Activated CD4-positive, alpha-beta T cell treated with anti-CD3 and anti-CD28 coated beads, Interleukin-2, amount 10 ng/mL, durations not matched to agents 7 days and 5 days (primary cell): ENCODE measurements around the gene HS6ST3. TPM values are rescaled to one million over a fixed set of nuclear protein-coding genes. Genes with fewer than 3 reads are reported as not detected.
"Not testable (repeated sequence)": the region's sequence is repeated elsewhere in the genome, so short reads cannot be mapped to it uniquely, and the experiment has no call there.

Experiments used
- CTCF ChIA-PET: fragments of 350-600 bp; sonication (Branson Sonifier 250); formaldehyde crosslinking; loops from one replicate; lab custom pipeline; 2021; ENCODE audit warnings: antibody characterized with exemption; lab: Charles Lee
- POLR2A ChIA-PET: fragments of 350-600 bp; sonication (Branson Sonifier 250); formaldehyde crosslinking; loops from one replicate; lab custom pipeline; 2021; ENCODE audit warnings: antibody characterized with exemption; lab: Charles Lee
- DNase-seq: peaks from one replicate; pipeline ENCODE4 v3.0.0-alpha.2; 2020
- H3K27ac Mint-ChIP-seq: one replicate; pipeline ENCODE4 v1.8.0; 2021; ENCODE audit warnings: mild to moderate bottlenecking, moderate library complexity, mixed read lengths
- H3K27me3 Mint-ChIP-seq: one replicate; pipeline ENCODE4 v1.8.0; 2021; ENCODE audit warnings: mixed read lengths
- H3K36me3 Mint-ChIP-seq: one replicate; pipeline ENCODE4 v1.8.0; 2021; ENCODE audit warnings: low read depth, mixed read lengths
- H3K4me1 Mint-ChIP-seq: one replicate; pipeline ENCODE4 v1.8.0; 2021; ENCODE audit warnings: mixed read lengths
- H3K4me3 Mint-ChIP-seq: one replicate; pipeline ENCODE4 v1.8.0; 2021; ENCODE audit warnings: mild to moderate bottlenecking, moderate library complexity, mixed read lengths
- H3K9me3 Mint-ChIP-seq: one replicate; pipeline ENCODE4 v1.8.0; 2021; ENCODE audit warnings: mixed read lengths
- total RNA-seq, 2 experiments: library from RNA; stranded (reverse); gene quantifications; one replicate each; pipeline ENCODE4 v1.2.3, GENCODE V29; 2021

Gene HS6ST3
- total RNA-seq, 2 experiments from 2014 or later, result not detected

DNA sequence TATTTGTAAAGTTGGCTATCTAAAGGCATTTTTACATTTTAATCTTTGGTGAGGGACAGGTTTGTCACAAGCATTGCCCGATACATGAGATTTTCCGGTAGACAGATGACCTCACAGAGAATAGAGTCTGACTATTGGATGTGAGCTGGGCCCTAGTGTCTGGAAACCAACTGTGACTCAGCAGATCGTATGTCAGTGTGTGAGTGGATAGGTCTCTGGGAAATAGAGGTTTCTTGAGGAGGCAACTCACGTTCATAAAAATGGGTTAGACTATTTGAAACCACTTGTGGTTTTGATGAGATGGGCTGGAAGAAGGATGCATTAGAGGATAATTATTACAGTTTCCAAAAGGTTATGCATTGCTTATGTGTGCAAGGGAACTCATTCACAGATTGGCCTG is 19.2 kb downstream of the HS6ST3 start:
- DNase-seq, result no peak
- H3K4me3 Mint-ChIP-seq, result no peak overlapping the region
- peaks cover 12% of the 10 kb centered on the region for H3K9me3 Mint-ChIP-seq
- no peak overlapping the region for H3K27ac Mint-ChIP-seq
- no peaks in the 10 kb centered on the region for H3K4me1 Mint-ChIP-seq
- POLR2A ChIA-PET, result no interaction called here
- no peaks in the 10 kb centered on the region for H3K36me3 Mint-ChIP-seq
- no peaks in the 10 kb centered on the region for H3K27me3 Mint-ChIP-seq
- CTCF ChIA-PET, result no interaction called here

DNA sequence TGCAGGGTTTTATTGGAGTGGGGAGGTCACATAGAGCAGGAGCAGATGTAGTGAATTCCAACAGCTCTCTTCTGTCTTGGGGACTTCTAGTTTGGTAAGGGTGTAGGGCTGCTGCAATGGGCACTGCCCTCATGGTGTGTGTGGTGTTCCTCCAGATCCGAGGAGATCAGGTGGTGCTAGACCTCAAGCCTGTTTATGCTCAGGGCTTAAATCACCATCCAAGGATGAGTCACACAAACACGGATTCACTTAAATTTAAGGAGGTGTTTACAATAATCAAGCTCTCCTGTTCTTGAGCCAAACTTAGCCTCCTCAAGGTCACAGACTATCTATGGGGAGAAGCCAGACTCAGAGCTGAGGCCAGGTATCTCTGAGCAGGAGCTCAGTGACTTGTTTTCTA is 23.0 kb downstream of the HS6ST3 start:
- Mint-ChIP-seq H3K4me1 (no peaks in the 10 kb centered on the region), H3K4me3 (no peak overlapping the region), H3K36me3 (no peaks in the 10 kb centered on the region), H3K27me3 (no peaks in the 10 kb centered on the region), H3K9me3 (peaks cover 7% of the 10 kb centered on the region), H3K27ac (no peak overlapping the region)
- no peak for DNase-seq
- ChIA-PET CTCF (no interaction called here), POLR2A (no interaction called here)

DNA sequence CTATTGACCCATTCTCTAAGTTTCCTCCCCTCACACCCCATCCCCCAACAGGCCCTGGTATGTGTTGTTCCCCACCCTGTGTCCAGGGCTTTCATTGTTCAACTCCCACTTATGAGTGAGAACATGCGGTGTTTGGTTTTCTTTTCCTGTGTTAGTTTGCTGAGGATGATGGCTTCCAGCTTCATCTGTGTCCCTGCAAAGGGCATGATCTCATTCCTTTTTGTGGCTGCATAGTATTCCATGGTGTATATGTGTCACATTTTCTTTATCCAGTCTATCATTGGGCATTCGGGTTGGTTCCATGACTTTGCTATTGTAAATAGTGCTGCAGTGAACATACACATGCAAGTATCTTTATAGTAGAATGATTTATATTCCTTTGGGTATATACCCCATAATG is 25.5 kb downstream of the HS6ST3 start:
- H3K36me3 Mint-ChIP-seq, DNase-seq, H3K4me3 Mint-ChIP-seq, H3K27ac Mint-ChIP-seq, POLR2A ChIA-PET, H3K4me1 Mint-ChIP-seq, H3K9me3 Mint-ChIP-seq, H3K27me3 Mint-ChIP-seq, CTCF ChIA-PET: not testable (repeated sequence)

DNA sequence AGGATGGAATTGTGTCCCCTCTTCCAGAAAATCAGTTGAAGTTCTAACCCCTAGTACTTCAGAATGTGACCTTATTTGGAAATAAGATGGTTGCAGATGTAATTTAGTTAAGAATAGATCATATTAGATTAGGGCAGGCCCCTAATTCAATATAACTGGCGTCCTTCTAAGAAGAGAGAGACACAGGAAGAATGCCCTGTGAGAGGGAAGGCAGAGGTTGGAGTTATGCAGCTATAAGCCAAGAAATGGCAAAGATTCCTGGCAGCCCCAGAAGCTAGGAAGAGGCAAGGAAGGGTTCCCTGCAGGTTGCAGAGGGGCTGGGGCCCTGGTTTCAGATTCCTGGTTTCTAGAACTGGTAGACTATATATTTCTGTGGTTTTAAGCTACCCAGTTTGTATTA is 30.0 kb downstream of the HS6ST3 start:
- no peaks in the 10 kb centered on the region for H3K36me3 Mint-ChIP-seq
- no peaks in the 10 kb centered on the region for H3K27me3 Mint-ChIP-seq
- no peak overlapping the region for H3K27ac Mint-ChIP-seq
- no peak for DNase-seq
- H3K4me3 Mint-ChIP-seq, result no peak overlapping the region
- no peaks in the 10 kb centered on the region for H3K4me1 Mint-ChIP-seq
- POLR2A ChIA-PET, result no interaction called here
- CTCF ChIA-PET, result no interaction called here
- H3K9me3 Mint-ChIP-seq, result no peaks in the 10 kb centered on the region

DNA sequence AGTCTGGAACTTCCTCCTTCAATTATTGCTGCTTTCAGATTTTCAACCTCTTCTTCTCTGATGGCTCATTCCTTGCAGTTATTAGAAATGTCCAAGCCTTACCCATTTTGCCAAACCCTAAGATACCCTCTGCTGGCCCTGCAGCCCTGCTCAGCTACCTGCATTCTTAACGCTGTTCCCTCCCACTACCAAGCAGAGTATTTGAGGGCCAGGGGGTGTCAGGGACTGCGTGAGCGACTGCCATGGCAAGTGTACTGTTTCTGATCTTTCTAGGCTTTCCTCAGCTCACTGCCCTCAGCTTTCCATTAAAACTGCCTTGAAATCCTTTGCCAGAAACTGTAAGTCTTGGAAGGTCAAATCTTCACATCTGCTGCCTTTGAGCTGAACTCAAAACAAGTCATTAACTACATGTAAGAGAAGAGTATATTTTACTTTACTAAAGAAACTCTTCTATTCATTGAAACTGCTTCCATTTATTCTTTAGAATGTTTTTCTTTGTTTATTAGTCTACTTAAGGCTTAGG is 41.0 kb downstream of the HS6ST3 start:
- Mint-ChIP-seq H3K36me3 (no peaks in the 10 kb centered on the region), H3K27me3 (no peaks in the 10 kb centered on the region), H3K4me1 (no peaks in the 10 kb centered on the region), H3K27ac (no peak overlapping the region), H3K9me3 (no peaks in the 10 kb centered on the region), H3K4me3 (no peak overlapping the region)
- no peak for DNase-seq
- ChIA-PET CTCF (no interaction called here), POLR2A (no interaction called here)

DNA sequence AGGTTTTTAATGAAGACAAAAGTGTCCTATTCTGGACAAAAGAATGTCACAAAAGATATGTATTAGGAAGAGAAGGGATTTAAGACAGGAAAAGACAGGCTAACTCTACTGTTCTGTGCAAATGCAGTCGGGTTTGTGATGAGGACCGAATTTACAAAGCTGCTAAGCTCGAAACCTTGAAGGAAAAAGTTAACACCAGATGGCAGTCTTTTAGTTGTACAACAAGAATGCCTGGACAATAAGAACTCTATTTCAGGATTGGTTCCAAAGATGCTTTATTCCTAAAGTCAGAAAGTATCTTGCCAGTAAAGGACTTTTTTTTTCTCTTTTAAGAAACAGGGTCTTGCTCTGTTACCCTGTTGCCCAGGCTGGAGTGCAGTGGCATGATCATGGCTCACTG is 51.1 kb downstream of the HS6ST3 start:
- no peaks in the 10 kb centered on the region for H3K36me3 Mint-ChIP-seq
- ChIA-PET POLR2A (no interaction called here), CTCF (no interaction called here)
- no peaks in the 10 kb centered on the region for H3K27me3 Mint-ChIP-seq
- H3K27ac Mint-ChIP-seq, result no peak overlapping the region
- no peak for DNase-seq
- no peak overlapping the region for H3K4me3 Mint-ChIP-seq
- H3K4me1 Mint-ChIP-seq, result no peaks in the 10 kb centered on the region
- H3K9me3 Mint-ChIP-seq, result no peaks in the 10 kb centered on the region

DNA sequence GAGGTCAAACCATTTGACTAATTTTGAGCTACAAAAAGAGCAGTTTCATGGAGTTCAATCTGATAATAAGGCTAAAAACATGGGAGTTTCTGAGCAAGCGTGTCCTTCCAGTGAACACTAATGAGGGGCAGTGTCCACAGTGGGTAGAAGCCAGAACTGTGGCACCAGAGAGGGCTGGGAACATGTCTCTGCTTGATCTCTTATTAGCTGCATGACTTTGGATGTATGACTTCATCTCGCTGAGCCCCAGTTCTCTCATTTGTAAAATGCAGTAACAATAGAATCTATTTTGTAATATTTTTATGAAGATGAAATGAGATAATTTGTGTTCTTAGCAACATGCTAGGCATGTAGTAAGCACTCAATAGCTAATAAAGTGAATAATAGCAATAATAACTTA is 69.8 kb downstream of the HS6ST3 start:
- H3K27me3 Mint-ChIP-seq, result no peaks in the 10 kb centered on the region
- DNase-seq, result no peak
- H3K4me1 Mint-ChIP-seq, result no peaks in the 10 kb centered on the region
- H3K9me3 Mint-ChIP-seq, result no peaks in the 10 kb centered on the region
- no peak overlapping the region for H3K4me3 Mint-ChIP-seq
- H3K27ac Mint-ChIP-seq, result no peak overlapping the region
- no peaks in the 10 kb centered on the region for H3K36me3 Mint-ChIP-seq
- ChIA-PET CTCF (no interaction called here), POLR2A (no interaction called here)

DNA sequence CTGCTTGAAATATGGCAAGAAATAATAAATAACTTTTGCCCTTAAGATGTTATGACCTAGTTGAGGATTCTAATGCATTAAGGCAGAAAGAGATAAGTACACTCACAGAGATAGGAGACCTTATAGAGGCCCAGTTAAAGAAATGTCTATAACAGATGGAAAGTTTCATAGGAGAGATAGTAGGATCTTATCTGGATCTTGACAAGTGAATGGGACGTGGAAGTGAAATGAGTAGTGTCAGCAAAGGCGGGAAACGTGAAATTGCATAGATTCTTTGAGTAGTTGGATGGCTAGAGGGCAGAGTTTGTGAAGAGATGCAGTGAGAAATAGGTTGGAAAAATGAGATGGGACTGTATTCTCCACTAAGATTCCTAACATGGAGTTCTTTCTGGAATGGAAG is 71.2 kb downstream of the HS6ST3 start:
- Mint-ChIP-seq H3K36me3 (no peaks in the 10 kb centered on the region), H3K27me3 (no peaks in the 10 kb centered on the region), H3K4me3 (no peak overlapping the region), H3K4me1 (no peaks in the 10 kb centered on the region), H3K27ac (no peak overlapping the region), H3K9me3 (no peaks in the 10 kb centered on the region)
- no peak for DNase-seq
- CTCF ChIA-PET, result no interaction called here
- POLR2A ChIA-PET, result no interaction called here

DNA sequence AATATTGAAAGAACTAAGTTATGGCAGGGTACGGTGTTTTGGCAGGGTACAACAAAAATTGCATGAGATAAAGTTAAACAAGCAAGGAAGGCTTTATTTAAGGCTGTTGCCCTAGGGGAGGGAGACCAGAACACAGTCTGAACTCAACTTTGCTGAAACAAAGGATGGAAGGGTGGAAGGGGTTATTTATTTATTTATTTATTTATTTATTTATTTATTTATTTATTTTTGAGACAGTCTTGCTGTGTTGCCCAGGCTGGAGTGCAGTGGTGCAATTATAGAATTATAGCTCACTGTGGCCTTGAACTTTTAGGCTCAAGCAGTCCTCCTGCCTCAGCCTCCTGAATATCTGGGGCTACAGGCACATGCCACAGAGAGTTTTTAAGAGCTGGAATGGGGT is 75.9 kb downstream of the HS6ST3 start:
- Mint-ChIP-seq H3K27me3 (no peaks in the 10 kb centered on the region), H3K4me1 (no peaks in the 10 kb centered on the region), H3K4me3 (no peak overlapping the region), H3K27ac (no peak overlapping the region), H3K9me3 (no peaks in the 10 kb centered on the region), H3K36me3 (no peaks in the 10 kb centered on the region)
- no peak for DNase-seq
- ChIA-PET CTCF (no interaction called here), POLR2A (no interaction called here)

DNA sequence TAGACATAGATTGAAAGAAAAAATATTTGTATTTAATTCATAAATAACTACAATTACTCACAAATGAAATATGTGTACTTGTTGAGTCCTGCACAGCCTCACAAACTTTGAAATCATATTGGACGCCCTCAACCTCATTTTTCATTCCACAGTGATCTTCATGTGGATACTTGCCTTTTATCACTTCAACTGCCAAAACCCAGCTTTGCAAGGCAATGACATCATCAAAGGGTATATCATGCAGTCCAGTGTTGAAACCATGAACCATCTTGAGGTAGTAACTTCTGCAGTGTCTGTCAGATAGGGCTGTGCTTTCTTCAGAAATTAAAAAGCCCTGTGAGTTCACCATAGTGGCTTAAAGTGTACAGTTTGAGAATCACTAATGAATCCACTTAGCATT is 82.2 kb downstream of the HS6ST3 start:
- no peaks in the 10 kb centered on the region for H3K27me3 Mint-ChIP-seq
- H3K4me3 Mint-ChIP-seq, result no peak overlapping the region
- no peak overlapping the region for H3K27ac Mint-ChIP-seq
- no peaks in the 10 kb centered on the region for H3K36me3 Mint-ChIP-seq
- CTCF ChIA-PET, result no interaction called here
- DNase-seq, result no peak
- POLR2A ChIA-PET, result no interaction called here
- H3K4me1 Mint-ChIP-seq, result no peaks in the 10 kb centered on the region
- no peaks in the 10 kb centered on the region for H3K9me3 Mint-ChIP-seq

DNA sequence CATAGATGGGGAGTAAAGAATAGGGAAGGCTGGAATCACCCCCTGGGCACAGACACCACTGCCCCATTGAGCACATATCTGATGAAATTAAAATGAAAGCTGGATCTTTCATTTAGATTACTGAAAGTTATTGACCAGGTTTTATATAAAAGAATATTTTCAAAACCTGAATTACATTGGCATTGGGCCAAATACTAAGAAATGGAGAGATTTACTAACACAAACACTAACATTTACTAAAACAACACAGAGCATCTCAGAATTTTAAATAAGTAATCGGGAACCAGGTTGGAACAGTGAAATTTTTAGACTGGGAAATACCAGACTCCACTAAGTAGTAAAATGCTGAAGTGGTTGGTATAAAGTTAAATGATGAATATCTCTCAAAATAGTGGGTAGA is 88.9 kb downstream of the HS6ST3 start:
- Mint-ChIP-seq H3K4me1 (no peaks in the 10 kb centered on the region), H3K36me3 (no peaks in the 10 kb centered on the region), H3K4me3 (no peak overlapping the region), H3K27ac (no peak overlapping the region), H3K27me3 (no peaks in the 10 kb centered on the region), H3K9me3 (no peaks in the 10 kb centered on the region)
- CTCF ChIA-PET, result no interaction called here
- no peak for DNase-seq
- POLR2A ChIA-PET, result no interaction called here

DNA sequence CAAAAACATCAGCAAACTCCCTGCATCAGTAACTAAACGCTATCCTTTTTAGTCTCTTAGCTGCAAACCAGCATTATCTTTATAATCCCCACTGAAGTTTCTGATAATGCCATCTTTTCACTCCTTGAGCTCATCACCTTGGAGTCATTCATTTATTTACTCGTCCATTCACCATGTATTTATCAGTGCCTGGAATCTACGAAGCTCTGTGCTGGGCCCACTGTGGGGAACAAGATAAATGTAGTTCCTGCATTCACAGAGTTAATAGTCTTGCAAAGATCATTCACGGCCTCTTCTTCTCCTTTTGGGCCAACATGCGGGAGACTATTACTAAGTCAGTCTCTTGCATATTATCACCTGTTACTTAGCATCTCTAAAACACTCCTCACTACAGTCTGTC is 89.4 kb downstream of the HS6ST3 start:
- no peaks in the 10 kb centered on the region for H3K27me3 Mint-ChIP-seq
- no peaks in the 10 kb centered on the region for H3K4me1 Mint-ChIP-seq
- no peak overlapping the region for H3K27ac Mint-ChIP-seq
- no peak overlapping the region for H3K4me3 Mint-ChIP-seq
- CTCF ChIA-PET, result no interaction called here
- POLR2A ChIA-PET, result no interaction called here
- H3K36me3 Mint-ChIP-seq, result no peaks in the 10 kb centered on the region
- no peak for DNase-seq
- no peaks in the 10 kb centered on the region for H3K9me3 Mint-ChIP-seq

DNA sequence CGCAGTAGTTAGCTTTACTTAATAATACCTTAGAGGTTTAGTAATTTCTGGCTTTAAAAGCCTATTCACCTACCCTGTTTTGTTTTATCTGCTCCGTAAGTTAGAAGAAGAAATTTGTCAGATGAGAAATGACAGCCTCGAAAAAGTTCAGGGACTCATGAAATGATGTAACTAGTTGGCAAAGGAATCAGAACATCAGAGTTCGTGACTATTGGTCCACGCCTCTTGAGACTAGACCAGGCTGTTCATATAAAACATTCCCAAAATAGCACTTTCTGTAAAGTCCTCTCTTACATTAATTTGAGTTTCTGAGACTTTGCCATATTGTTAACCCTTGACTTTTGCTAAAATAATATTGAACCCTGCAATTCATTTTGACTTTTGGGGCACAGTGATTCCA is 92.0 kb downstream of the HS6ST3 start:
- Mint-ChIP-seq H3K4me3 (no peak overlapping the region), H3K27ac (no peak overlapping the region), H3K36me3 (no peaks in the 10 kb centered on the region), H3K27me3 (no peaks in the 10 kb centered on the region), H3K9me3 (no peaks in the 10 kb centered on the region), H3K4me1 (no peaks in the 10 kb centered on the region)
- CTCF ChIA-PET, result no interaction called here
- DNase-seq, result no peak
- POLR2A ChIA-PET, result no interaction called here

DNA sequence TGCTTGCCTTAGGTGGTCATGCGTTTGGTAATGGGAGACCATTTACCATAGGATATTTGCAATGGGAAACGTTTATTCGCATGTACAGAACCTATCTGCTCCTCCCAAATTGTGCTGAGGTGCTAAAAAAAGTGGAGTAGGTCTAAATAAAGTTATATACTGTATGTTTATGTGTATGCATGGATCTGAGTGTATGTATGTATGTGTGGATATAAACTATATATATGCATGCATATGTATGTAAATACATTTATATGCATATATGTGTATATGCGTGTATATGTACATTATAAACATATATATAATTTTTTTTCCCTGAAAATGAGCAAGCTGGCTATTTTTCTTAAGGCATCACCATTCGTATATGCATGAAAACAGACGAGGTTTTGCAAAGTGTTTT is 95.9 kb downstream of the HS6ST3 start:
- ChIA-PET CTCF (no interaction called here), POLR2A (no interaction called here)
- Mint-ChIP-seq H3K36me3 (no peaks in the 10 kb centered on the region), H3K9me3 (no peaks in the 10 kb centered on the region), H3K4me3 (no peak overlapping the region), H3K27me3 (no peaks in the 10 kb centered on the region), H3K4me1 (no peaks in the 10 kb centered on the region), H3K27ac (no peak overlapping the region)
- DNase-seq, result no peak
